ENCODE measurements around the gene GSN. TPM values are rescaled to one million over a fixed set of nuclear protein-coding genes. Genes with fewer than 3 reads are reported as not detected.

GSN gene
- total RNA-seq, 3 donors from 2014 or later = 1,290 to 13,922 (median 1,437) TPM

GRCh38 chr9:121230256-121230655 is 37.7 kb upstream of the GSN start:
- no peaks in the 10 kb centered on the region for H3K27me3 ChIP-seq
- H3K9me3 ChIP-seq = no peaks in the 10 kb centered on the region
- H3K36me3 ChIP-seq = no peaks in the 10 kb centered on the region
- no peak overlapping the region for H3K27ac ChIP-seq
- H3K4me3 ChIP-seq = no peak overlapping the region
- no peaks in the 10 kb centered on the region for H3K4me1 ChIP-seq
- TF ChIP-seq POLR2AphosphoS5 (IDR thresholded peaks at IDR 0.05) = no peak
- TF ChIP-seq CTCF (IDR thresholded peaks at IDR 0.05) = no peak
- TF ChIP-seq POLR2A (IDR thresholded peaks at IDR 0.05) = no peak
- intact Hi-C loops (cut with DNase I; ENCODE audit: low total_unique reads) = no loop called here
- DNase-seq (ENCODE audit: low spot score in 2 of 2) = no peak

GRCh38 chr9:121232251-121232650 is 35.7 kb upstream of the GSN start:
- no peaks in the 10 kb centered on the region for H3K36me3 ChIP-seq
- no peak overlapping the region for H3K4me3 ChIP-seq
- no peak overlapping the region for H3K27ac ChIP-seq
- H3K4me1 ChIP-seq = no peaks in the 10 kb centered on the region
- no peaks in the 10 kb centered on the region for H3K27me3 ChIP-seq
- H3K9me3 ChIP-seq = no peaks in the 10 kb centered on the region
- intact Hi-C loops (cut with DNase I; ENCODE audit: low total_unique reads) = no loop called here
- TF ChIP-seq POLR2A (IDR thresholded peaks at IDR 0.05) = no peak
- no peak for TF ChIP-seq CTCF (IDR thresholded peaks at IDR 0.05)
- no peak for DNase-seq (ENCODE audit: low spot score in 2 of 2)

DNA sequence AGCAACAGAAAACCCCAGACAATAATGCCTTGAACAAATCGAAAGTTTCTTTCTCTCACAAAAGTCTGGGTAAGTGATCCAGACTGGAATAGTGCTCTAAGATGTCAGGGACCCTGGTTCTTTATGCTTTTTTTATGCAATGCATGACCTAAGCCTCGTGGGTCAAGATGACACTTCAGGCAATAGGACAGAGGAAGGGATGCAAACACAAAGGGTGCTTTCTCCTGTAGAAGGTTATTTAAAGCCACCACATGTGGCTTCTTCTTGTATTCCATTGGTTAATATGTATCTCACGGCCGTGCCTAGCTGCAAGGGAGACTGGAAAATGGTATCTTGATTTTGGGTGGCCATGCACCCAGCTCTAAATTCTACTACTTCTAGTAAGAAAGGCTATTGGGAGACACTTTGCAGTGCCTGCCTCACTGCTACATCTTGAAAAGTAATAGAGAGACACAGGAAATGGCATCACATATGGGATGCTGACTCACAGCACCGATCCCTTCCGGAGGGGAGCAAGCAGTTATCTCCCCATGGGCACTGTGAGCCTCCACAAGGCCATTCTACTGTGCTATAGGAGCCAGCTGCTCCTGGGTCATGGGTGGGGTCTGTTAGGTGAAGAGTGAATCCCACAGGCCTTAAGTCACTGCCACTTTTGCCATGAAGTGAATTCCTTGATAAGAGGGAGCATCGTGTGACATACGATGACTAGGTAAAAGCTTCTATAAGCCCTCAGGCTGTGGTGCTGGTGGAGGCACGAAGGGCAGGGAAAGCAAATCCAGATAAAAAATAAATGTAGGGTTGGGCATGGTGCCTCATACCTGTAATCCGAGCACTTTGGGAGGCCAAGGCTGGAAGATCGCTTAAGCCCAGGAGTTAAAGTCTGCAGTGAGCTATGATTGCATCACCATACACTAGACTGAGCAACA is 33.8 kb upstream of the GSN start:
- intact Hi-C loops (cut with DNase I; ENCODE audit: low total_unique reads) = no loop called here
- DNase-seq (ENCODE audit: low spot score in 2 of 2) = no peak
- H3K27me3 ChIP-seq = no peaks in the 10 kb centered on the region
- no peak for TF ChIP-seq CTCF (IDR thresholded peaks at IDR 0.05)
- TF ChIP-seq POLR2AphosphoS5 (IDR thresholded peaks at IDR 0.05) = no peak
- no peak for TF ChIP-seq POLR2A (IDR thresholded peaks at IDR 0.05)
- no peaks in the 10 kb centered on the region for H3K9me3 ChIP-seq
- no peak overlapping the region for H3K27ac ChIP-seq
- H3K4me1 ChIP-seq = no peaks in the 10 kb centered on the region
- H3K4me3 ChIP-seq = no peak overlapping the region
- H3K36me3 ChIP-seq = no peaks in the 10 kb centered on the region

- no peak for TF ChIP-seq CTCF (IDR thresholded peaks at IDR 0.05)
- no peak for TF ChIP-seq POLR2A (IDR thresholded peaks at IDR 0.05)
- TF ChIP-seq POLR2AphosphoS5 (IDR thresholded peaks at IDR 0.05) = no peak
- H3K4me1 ChIP-seq = no peaks in the 10 kb centered on the region
- H3K27ac ChIP-seq = no peak overlapping the region
- H3K27me3 ChIP-seq = no peaks in the 10 kb centered on the region
- DNase-seq (ENCODE audit: low spot score in 2 of 2) = no peak
- H3K9me3 ChIP-seq = no peaks in the 10 kb centered on the region
- intact Hi-C loops (cut with DNase I; ENCODE audit: low total_unique reads) = no loop called here
- no peak overlapping the region for H3K4me3 ChIP-seq
- no peaks in the 10 kb centered on the region for H3K36me3 ChIP-seq
These were observed 33.2 kb upstream of the GSN start for GRCh38 chr9:121234832-121235161.

- H3K27ac ChIP-seq = no peak overlapping the region
- intact Hi-C loops (cut with DNase I; ENCODE audit: low total_unique reads) = no loop called here
- H3K4me3 ChIP-seq = no peak overlapping the region
- DNase-seq (ENCODE audit: low spot score in 2 of 2) = no peak
- H3K36me3 ChIP-seq = no peaks in the 10 kb centered on the region
- H3K9me3 ChIP-seq = no peaks in the 10 kb centered on the region
- no peaks in the 10 kb centered on the region for H3K4me1 ChIP-seq
- no peak for TF ChIP-seq POLR2A (IDR thresholded peaks at IDR 0.05)
- TF ChIP-seq CTCF (IDR thresholded peaks at IDR 0.05) = no peak
- TF ChIP-seq POLR2AphosphoS5 (IDR thresholded peaks at IDR 0.05) = no peak
- H3K27me3 ChIP-seq = no peaks in the 10 kb centered on the region
These were observed 32.5 kb upstream of the GSN start for GRCh38 chr9:121235512-121235911.

All from breast epithelium (tissue), 4 donors.